Activated naive CD8-positive, alpha-beta T cell treated with anti-CD3 and anti-CD28 coated beads, Interleukin-2, amount 10 ng/mL, durations not matched to agents 7 days and 5 days (primary cell): ENCODE data around the gene SUMO4. TPM values are rescaled to one million over a fixed set of nuclear protein-coding genes. Genes with fewer than 3 reads are reported as not detected.

Experiments used
- ATAC-seq: fragments of 150-1000 bp; cut with Tn5 transposase; one replicate; pipeline ENCODE4 v1.10.0; 2021; ENCODE audit warnings: low read depth, moderate library complexity
- POLR2A ChIA-PET: fragments of 350-600 bp; sonication (Branson Sonifier 250); formaldehyde crosslinking; loops from one replicate; lab custom pipeline; 2021; ENCODE audit warnings: antibody characterized with exemption; lab: Charles Lee
- DNase-seq: peaks from one replicate; pipeline ENCODE4 v3.0.0; 2021
- H3K27ac Mint-ChIP-seq: one replicate; pipeline ENCODE4 v1.8.0; 2022; ENCODE audit warnings: mild to moderate bottlenecking, mixed read lengths
- H3K27me3 Mint-ChIP-seq: one replicate; pipeline ENCODE4 v1.8.0; 2022; ENCODE audit warnings: mild to moderate bottlenecking, moderate library complexity, mixed read lengths
- H3K36me3 Mint-ChIP-seq: one replicate; pipeline ENCODE4 v1.8.0; 2021; ENCODE audit warnings: mild to moderate bottlenecking, mixed read lengths
- H3K4me1 Mint-ChIP-seq: one replicate; pipeline ENCODE4 v1.8.0; 2021; ENCODE audit warnings: mixed read lengths
- H3K4me3 Mint-ChIP-seq: one replicate; pipeline ENCODE4 v1.8.0; 2022; ENCODE audit warnings: mild to moderate bottlenecking, moderate library complexity, mixed read lengths
- H3K9me3 Mint-ChIP-seq: one replicate; pipeline ENCODE4 v1.8.0; 2021; ENCODE audit warnings: mixed read lengths
- total RNA-seq, 2 experiments: library from RNA; stranded (reverse); gene quantifications; one replicate each; pipeline ENCODE4 v1.2.3, GENCODE V29; 2021

Gene SUMO4
- total RNA-seq, 2 experiments from 2014 or later, result 9.3 to 9.5 TPM

DNA sequence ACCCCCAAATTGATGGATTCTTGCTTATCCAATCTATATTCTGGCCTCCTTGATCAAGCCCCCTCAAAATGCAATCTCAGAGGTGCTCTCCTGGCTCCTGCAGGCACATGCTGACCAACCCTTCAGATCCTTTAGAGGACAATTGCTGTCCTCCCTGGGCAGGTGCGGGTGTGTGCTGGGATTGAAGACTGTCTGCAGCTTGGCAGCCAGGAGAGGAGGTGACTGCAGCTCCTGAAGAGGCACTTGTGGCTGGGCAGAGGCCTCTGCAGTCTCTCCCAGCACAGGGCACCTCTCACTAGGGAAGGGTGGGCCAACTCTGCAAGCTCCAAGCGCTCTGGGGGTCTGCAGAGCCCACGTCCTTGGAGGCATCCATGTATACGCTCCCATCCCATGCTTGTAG, 28.5 kb downstream of the SUMO4 start:
- H3K9me3 Mint-ChIP-seq, result no peaks in the 10 kb centered on the region
- DNase-seq (no peak), ATAC-seq (no peak)
- peak overlapping the region; percentile 1 for H3K27ac Mint-ChIP-seq
- H3K4me1 Mint-ChIP-seq, result peaks cover 5% of the 10 kb centered on the region
- no peaks in the 10 kb centered on the region for H3K36me3 Mint-ChIP-seq
- H3K27me3 Mint-ChIP-seq, result no peaks in the 10 kb centered on the region
- POLR2A ChIA-PET, result interaction anchor here (0.8 to 1.2 kb wide), 3 partner anchors 8 to 368 kb away, joined by 3 read pairs; no protein-coding TSS in a partner anchor
- no peak overlapping the region for H3K4me3 Mint-ChIP-seq

DNA sequence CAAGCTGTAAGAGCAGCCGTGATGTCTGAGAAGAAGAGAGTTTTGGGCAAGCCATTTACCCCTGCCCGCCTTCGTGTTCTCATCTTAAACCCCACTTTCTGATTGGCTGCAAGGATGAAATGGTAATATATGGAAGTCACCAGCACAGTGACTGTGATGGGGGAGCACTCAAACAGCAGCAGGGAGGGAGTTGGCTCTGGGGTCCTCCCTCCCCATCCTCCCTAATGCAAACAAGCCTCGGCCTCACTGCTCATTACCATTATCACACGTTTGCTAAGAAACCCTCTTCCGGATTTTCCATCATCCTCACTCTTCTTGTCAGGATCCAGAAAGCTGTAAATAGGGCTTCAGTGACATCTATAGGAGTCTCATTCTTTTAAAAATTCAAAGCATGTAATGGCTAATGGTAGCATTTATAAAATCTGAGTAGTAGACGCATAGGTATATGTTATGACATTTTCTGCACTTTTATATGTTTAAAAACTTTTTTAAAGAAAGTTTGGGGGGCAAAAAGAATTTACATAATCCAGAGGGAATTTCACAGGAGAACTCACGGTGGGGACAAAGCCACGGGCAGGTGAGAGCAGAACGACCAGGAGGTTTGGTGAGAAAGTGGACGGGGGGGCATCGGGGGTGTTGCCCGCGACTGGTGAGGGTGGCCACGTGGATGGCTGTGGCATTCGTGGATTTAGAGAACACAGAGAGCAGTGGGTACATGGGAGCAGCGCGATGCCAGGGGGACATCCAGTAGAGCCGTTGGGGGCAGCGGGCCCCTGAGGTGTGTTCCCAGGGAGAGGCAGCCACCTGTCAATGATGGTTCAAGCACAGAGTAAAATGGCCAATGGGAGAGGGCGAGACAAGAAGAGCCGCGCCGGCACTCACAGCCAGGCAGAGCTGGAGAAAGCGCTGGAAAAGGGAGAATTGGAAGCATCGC, 29.6 kb downstream of the SUMO4 start:
- DNase-seq (no peak), ATAC-seq (no peak)
- no peaks in the 10 kb centered on the region for H3K36me3 Mint-ChIP-seq
- H3K9me3 Mint-ChIP-seq, result no peaks in the 10 kb centered on the region
- POLR2A ChIA-PET, result interaction anchor here (1.2 kb wide), 1 partner anchor 9 kb away, joined by 3 read pairs; no protein-coding TSS in a partner anchor
- no peaks in the 10 kb centered on the region for H3K27me3 Mint-ChIP-seq
- no peak overlapping the region for H3K27ac Mint-ChIP-seq
- peaks cover 5% of the 10 kb centered on the region for H3K4me1 Mint-ChIP-seq
- H3K4me3 Mint-ChIP-seq, result no peak overlapping the region

DNA sequence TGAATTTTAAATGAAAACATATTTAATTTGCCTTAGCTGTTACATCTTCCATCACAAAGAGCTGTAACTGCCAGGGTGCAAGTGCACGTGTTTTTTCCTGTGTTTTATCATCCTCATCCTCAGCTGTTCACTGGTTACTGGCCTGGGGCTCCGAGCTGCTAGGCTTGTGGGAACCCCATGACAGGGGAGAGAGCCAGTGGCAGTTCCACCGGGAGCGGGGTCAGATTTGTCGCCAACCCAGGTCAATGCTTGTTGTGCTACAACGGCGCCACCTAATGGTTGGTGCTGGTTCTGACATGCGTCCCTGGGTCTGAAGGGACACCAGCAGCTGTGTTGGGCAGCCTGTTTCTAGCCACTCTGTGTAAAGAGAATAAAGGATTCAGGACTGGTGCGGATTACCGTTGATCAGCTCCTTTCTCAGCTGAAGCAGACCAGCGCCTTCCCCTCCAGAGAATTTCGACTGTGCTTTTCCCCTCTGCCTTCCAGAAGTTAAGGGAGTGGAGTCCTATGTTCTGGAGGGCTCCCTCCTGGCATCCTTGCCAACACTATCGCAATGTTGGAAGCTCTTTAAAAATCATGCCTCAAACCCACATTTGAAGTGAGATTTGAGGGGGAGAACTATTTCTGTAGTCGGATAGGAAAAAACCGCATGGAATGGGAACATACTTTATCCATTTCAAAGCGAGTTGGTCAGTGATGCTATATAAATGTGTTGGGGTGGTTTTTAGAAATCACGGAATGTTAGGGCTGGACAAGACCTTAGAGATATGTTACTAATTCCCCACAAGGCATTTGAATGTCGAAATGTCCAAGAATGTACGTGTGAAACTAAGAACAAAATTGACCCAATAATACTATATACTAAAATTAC, 32.1 kb downstream of the SUMO4 start:
- DNase-seq (peak; percentile 86), ATAC-seq (peak; percentile 94)
- Mint-ChIP-seq H3K27ac (peak overlapping the region; percentile 83), H3K27me3 (no peaks in the 10 kb centered on the region), H3K4me1 (peaks cover 9% of the 10 kb centered on the region), H3K9me3 (no peaks in the 10 kb centered on the region), H3K4me3 (peak overlapping the region; percentile 69), H3K36me3 (no peaks in the 10 kb centered on the region)
- POLR2A ChIA-PET, result interaction anchor here (0.9 to 1.5 kb wide), 8 partner anchors 61 to 400 kb away, joined by 3 to 5 read pairs (median 4); partner anchors contain the start of gene TAB2

DNA sequence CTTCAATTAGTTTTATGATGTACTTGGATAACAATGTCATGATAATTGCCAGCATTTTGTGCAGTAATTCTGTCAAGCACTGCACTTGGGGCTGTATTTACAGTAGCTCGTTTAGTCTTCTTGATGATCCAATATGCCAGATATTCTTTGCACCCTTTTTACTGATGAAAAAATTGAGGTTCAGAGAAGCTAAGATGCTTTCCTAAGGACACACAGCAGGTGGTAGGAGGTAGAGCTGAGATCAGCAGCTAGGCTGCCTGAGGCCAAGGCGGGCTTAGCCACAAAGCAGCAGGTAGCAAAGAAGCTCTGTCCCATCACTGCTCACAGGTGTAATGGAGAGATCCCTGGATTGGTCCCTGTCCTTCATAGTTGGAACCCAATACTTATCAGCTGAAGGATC, 33.3 kb downstream of the SUMO4 start:
- ATAC-seq, result no peak
- Mint-ChIP-seq H3K27ac (no peak overlapping the region), H3K9me3 (no peaks in the 10 kb centered on the region), H3K4me1 (peaks cover 17% of the 10 kb centered on the region), H3K4me3 (no peak overlapping the region), H3K36me3 (no peaks in the 10 kb centered on the region), H3K27me3 (no peaks in the 10 kb centered on the region)
- no peak for DNase-seq
- POLR2A ChIA-PET, result interaction anchor here (0.8 to 1.1 kb wide), 2 partner anchors 351 to 402 kb away, joined by 3 to 7 read pairs; no protein-coding TSS in a partner anchor

DNA sequence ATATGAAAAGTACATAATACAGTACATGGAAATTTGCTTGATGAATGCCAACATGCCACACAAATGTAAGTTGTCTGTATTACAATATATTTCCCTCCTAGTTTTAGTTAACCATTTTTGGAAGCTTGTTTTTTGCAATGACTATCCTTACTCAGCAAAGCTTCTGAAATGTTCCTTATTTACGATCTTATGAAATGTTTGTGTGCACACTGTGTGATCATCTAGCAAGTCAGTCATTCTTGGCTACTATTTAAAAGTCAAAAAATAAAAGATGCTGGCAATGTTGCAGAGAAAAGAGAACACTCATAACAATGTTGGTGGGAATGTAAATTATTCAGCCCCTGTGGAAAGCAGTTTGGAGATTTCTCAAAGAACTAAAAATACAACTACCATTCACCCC, 33.8 kb downstream of the SUMO4 start:
- DNase-seq (no peak), ATAC-seq (no peak)
- Mint-ChIP-seq H3K36me3 (no peaks in the 10 kb centered on the region), H3K9me3 (no peaks in the 10 kb centered on the region), H3K27me3 (peaks cover 2% of the 10 kb centered on the region), H3K27ac (no peak overlapping the region), H3K4me3 (no peak overlapping the region), H3K4me1 (peaks cover 16% of the 10 kb centered on the region)
- POLR2A ChIA-PET, result interaction anchor here (0.8 to 1.1 kb wide), 2 partner anchors 352 to 402 kb away, joined by 3 to 7 read pairs; no protein-coding TSS in a partner anchor

DNA sequence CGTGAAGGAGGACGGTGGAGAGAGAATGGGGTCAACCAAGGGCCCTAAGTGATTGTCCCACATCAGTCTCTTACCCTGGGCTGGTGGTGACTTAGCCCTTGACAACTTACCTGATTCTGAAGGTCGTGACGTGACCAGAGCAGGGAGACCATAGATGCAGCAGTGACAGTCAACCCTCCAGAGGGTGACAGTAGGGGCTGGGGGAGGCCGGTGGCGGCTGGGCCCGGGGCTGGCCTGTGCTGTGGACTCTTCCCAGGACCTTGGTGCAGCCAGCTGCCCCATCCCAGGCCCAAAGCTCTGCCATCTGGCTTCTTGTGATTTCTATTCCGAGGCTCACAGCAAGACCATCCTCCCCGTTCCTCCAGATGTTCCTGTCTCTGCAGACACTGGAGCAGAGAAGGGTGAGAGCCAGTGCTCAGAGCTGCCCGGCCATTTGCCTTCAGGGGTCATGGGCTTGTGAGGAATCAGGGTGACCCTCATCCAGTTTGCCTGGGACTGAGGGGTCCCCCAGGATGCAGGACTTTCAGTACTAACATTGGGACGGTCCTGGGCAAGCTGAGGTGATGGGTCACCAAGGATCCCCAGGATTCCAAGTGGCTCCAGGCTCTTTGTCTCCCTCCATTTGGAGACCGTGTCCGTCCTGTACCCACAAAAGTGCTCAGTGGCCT, 36.0 kb downstream of the SUMO4 start:
- DNase-seq (no peak), ATAC-seq (no peak)
- H3K27ac Mint-ChIP-seq, result no peak overlapping the region
- POLR2A ChIA-PET, result no interaction called here
- H3K9me3 Mint-ChIP-seq, result no peaks in the 10 kb centered on the region
- no peaks in the 10 kb centered on the region for H3K36me3 Mint-ChIP-seq
- H3K4me3 Mint-ChIP-seq, result no peak overlapping the region
- H3K27me3 Mint-ChIP-seq, result peaks cover 2% of the 10 kb centered on the region
- H3K4me1 Mint-ChIP-seq, result peaks cover 17% of the 10 kb centered on the region

DNA sequence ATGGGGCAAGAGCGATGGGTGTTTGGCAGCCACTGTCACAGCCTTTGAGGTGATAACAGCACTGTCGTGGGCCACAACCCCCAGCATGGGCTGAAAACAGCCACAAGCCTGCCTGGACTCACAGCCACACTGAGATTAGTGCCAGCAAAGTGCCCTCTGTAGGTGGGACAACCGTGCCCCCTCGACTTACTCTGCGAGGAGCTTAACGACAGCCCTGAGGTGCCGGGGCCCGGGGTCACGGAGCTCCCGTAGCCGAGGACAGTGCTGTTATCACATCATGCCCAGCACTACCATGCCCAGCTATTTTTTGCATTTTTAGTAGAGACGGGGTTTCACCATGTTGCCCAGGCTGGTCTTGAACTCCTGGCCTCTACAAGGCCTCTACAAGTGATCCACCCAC, 36.6 kb downstream of the SUMO4 start:
- Mint-ChIP-seq H3K36me3 (no peaks in the 10 kb centered on the region), H3K27me3 (peaks cover 2% of the 10 kb centered on the region), H3K4me3 (no peak overlapping the region), H3K9me3 (no peaks in the 10 kb centered on the region), H3K4me1 (peaks cover 17% of the 10 kb centered on the region), H3K27ac (no peak overlapping the region)
- POLR2A ChIA-PET, result no interaction called here
- ATAC-seq, result no peak
- no peak for DNase-seq

DNA sequence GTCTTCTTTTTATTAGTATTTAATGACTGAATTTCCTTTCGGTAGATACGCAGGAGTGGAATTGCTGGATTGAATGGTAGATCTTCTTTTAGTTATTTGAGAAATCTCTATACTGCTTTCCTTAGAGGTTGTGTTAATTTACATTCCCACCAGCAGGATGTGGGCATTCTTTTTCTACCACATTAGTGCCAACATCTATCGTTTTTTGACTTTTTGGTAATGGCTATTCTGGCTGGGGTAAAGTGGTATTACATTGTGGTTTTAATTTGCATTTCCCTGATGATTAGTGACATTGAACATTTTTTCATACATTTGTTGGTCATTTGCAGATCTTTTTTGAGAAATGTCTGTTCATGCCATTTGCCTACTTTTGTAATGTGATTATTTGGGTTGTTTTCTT, 37.1 kb downstream of the SUMO4 start:
- ATAC-seq (no peak), DNase-seq (no peak)
- Mint-ChIP-seq H3K36me3 (no peaks in the 10 kb centered on the region), H3K9me3 (no peaks in the 10 kb centered on the region), H3K4me3 (no peak overlapping the region), H3K27ac (no peak overlapping the region), H3K27me3 (peaks cover 2% of the 10 kb centered on the region), H3K4me1 (peaks cover 15% of the 10 kb centered on the region)
- POLR2A ChIA-PET, result no interaction called here

DNA sequence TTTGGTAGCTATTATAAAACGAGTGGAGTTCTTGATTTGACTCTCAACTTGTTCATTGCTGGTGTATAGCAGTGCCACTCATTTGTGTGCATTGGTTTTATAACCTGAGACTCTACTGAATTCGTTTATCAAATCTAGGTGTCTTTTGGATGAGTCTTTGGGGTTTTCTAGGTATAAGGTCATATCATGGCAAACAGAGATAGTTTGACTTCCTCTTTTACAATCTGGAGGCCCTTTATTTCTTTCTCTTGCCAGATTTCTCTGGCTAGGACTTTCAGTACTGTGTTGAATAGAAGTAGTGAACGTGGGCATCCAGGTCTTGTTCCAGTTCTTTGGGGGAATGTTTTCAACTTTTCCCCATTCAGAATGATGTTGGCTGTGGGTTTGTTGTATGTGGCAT, 38.8 kb downstream of the SUMO4 start:
- peaks cover 14% of the 10 kb centered on the region for H3K4me1 Mint-ChIP-seq
- no peaks in the 10 kb centered on the region for H3K9me3 Mint-ChIP-seq
- ATAC-seq (no peak), DNase-seq (no peak)
- H3K4me3 Mint-ChIP-seq, result no peak overlapping the region
- POLR2A ChIA-PET, result no interaction called here
- H3K27ac Mint-ChIP-seq, result no peak overlapping the region
- no peaks in the 10 kb centered on the region for H3K36me3 Mint-ChIP-seq
- peaks cover 2% of the 10 kb centered on the region for H3K27me3 Mint-ChIP-seq

DNA sequence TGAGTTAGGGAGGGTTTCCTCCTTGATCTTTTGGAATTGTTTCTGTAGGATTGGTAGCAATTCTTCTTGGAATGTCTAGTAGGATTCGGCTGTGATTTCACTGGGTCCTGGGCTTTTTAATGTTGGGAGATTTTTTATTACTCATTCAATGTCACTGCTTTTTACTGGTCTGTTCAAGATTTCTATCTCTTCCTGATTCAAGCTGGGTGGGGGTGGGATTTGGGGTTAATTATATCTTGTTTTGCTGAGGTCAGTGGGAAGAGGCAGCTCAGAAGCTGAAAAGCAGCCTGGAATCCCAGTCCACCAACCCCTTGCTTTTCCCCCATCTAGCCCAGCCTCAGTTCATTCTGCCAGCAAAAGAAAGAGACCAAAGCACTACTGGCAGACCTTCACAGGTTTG, 39.6 kb downstream of the SUMO4 start:
- no peak for ATAC-seq
- Mint-ChIP-seq H3K36me3 (no peaks in the 10 kb centered on the region), H3K4me3 (no peak overlapping the region)

DNA sequence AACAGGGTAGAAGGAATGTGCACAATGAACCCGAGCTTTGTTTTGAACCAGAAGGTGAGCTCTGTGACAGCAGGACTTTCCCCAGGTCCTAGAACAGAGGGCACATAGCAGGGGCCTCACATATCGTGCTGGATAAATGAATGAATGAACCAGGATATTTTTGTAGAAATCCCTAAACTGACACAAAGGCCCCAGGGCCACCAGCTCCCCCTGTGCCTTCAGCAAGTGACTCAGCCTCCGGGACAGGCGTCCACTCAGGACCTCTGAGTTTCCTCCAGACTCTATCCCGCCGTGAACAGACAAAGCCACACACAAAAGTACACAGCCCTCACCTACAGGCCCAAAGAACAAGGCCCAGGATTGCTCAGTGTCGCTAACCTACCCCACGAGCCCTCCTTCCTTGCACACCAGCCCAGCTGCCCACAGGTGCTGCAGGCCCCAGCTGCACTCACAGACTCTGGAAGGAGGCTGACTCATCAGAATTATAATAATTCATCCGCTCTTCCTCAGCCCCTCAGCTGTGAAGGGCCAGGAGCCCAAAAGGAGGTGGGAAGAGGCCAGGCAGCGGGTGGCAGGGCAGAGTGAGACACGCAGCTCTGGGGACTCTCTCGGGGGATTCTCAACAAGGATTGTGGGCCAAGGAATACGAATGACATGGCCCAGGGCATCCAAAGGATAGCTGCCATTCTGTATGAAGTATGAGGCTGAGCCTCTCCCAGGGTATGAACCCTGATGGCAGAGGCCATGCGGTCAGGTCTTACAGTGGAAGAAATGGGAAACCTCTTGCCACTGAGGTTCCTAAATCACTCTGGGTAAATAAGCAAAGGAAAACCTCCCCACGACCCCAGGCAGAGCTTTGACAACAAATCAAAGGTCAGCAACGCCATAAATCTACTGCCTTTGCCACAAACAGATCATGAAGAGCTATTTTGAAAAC, 40.9 kb downstream of the SUMO4 start:
- H3K4me1 Mint-ChIP-seq, result peaks cover 16% of the 10 kb centered on the region
- ATAC-seq (no peak), DNase-seq (no peak)
- no peak overlapping the region for H3K4me3 Mint-ChIP-seq
- POLR2A ChIA-PET, result no interaction called here
- no peaks in the 10 kb centered on the region for H3K9me3 Mint-ChIP-seq
- H3K27ac Mint-ChIP-seq, result no peak overlapping the region
- peaks cover 2% of the 10 kb centered on the region for H3K27me3 Mint-ChIP-seq
- no peaks in the 10 kb centered on the region for H3K36me3 Mint-ChIP-seq

More for the DNA sequence above, 39.6 kb downstream of the SUMO4 start:
- POLR2A ChIA-PET, result no interaction called here
- no peak for DNase-seq
- Mint-ChIP-seq H3K27me3 (peaks cover 2% of the 10 kb centered on the region), H3K9me3 (no peaks in the 10 kb centered on the region), H3K4me1 (peaks cover 16% of the 10 kb centered on the region), H3K27ac (no peak overlapping the region)

DNA sequence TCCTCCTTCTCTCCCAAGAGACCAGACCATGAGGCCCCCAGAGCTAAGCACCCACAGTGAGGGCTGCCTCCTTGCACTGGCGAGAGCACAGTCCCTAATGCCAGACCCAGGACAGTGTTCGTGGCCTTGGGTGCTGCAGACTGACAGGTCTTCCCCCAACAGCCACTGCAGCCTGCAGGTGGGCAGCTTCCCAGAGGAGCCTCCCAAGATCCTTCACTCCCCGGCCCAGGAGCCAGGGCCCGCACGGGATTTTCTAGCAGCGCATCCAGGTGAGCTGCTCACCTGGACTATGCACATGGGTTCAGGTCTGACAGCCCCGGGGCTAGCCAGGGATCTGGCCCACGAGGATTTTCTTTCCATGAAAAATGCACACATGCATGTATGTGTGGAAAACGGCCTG, 41.7 kb downstream of the SUMO4 start:
- H3K27me3 Mint-ChIP-seq, result peaks cover 2% of the 10 kb centered on the region
- ATAC-seq (no peak), DNase-seq (no peak)
- POLR2A ChIA-PET, result no interaction called here
- H3K4me3 Mint-ChIP-seq, result no peak overlapping the region
- H3K4me1 Mint-ChIP-seq, result peaks cover 16% of the 10 kb centered on the region
- H3K36me3 Mint-ChIP-seq, result no peaks in the 10 kb centered on the region
- H3K9me3 Mint-ChIP-seq, result no peaks in the 10 kb centered on the region
- H3K27ac Mint-ChIP-seq, result no peak overlapping the region
